Hippocampal formation (tissue), 2 donors: ENCODE measurements around the gene GPALPP1.
"Not testable (repeated sequence)": the region's sequence is repeated elsewhere in the genome, so short reads cannot be mapped to it uniquely, and the experiment has no call there.

ENCODE experiments used
- DNase-seq, 2 donors: peaks; one replicate each; lab custom pipeline; 2025; lab: John Stamatoyannopoulos, UW

GPALPP1 gene

DNA sequence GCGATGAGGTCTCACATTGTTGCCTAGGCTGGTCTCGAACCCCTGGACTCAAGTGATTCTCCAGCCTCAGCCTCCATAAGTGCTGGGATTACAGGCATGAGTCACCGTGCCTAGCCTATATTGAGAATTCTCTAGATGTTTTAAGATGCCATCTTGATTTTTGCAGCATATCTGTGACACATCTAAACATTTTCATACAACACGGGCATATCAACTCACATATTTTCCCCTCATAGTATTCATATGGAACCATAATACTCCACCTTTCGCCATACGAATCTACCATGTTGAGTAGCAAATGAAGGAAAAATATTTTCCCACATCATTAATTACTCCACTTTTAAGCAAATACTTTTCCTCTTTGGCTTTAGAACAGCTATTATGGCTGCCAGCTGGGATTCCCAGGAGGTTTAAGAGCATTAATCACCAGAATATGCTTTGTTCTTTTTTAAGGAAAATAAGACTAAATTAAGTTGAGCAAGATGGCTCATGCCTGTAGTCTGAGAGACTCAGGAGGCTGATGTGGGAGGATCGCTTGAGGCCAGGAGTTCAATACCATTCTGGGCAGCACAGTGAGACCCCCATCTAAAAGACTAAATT lies 74.0 kb downstream of the GPALPP1 start:
- no peak for DNase-seq

GRCh38 chr13:45063889-45064288 lies 74.6 kb downstream of the GPALPP1 start:
- not testable (repeated sequence) for DNase-seq

DNA sequence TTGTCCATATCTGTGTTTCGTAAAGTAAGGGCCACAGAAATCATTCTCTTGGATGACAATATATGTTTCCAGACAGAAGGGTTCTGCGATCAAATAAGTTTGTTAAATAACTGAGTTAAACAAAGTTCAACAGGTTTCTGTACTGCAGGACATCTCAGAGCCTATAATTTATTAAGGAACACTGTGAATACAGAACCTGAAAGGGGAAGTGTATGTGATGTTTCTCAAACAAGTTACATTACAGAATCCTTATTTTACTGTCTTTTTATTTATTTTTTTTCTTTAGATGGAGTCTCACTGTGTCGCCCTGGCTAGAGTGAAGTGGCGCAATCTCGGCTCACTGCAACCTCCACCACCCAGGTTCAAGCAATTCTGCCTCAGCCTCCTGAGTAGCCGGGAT lies 75.6 kb downstream of the GPALPP1 start:
- no peak for DNase-seq

- no peak for DNase-seq
Measured at GRCh38 chr13:45068036-45069001, 79.0 kb downstream of the GPALPP1 start.

DNA sequence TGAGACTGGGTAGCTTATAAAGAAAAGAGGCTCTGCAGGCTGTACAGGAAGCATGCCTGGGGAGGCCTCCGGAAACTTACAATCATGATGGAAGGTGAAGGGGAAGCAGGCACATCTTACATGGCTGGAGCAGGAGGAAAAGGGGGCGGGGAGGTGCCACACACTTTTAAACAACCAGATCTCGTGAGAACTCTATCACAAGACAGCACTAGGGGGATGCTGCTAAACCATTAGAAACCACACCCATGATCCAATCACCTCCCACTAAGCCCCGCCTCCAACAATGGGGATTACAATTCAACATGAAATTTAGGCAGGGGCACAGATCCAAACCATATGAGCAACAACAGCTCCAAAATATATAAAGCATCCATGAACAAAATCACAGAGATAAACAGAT lies 84.5 kb downstream of the GPALPP1 start:
- DNase-seq: no peak

DNA sequence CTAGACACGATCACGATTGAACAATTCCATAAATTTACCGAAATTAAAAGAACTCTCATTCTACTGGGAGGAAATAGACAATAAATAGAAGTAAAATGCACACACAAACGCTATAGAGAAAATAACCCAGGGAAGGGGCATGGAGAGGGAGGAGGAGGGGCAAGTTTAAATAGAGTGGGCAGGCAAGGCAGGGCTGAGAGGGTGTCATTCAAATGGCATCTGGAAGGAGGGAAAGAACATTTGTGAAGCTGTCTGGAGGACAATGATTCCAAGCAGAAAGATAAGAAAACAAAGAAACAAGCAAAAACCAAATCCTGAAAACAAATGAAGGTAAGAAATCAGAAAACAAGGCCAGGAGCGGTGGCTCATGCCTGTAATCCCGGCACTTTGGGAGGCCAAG lies 85.4 kb downstream of the GPALPP1 start:
- DNase-seq: no peak

DNA sequence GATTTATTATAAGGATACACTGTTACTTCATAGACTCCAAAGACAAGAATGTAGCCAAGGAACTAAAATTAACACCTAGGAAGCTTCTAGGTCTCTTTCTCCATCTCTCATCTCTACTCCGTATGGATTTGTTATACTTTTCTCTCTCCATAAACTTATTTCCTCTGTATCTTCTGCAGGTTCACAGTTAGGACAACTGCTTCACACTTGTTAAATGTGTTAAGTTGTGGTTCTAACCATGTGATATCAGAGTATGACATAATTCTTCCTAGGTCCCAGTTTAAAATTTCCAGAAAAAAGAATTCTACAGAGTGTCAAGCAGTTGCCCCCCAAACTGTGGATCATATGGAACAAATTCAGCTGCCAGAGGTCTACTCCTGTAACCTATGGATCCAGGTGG lies 88.7 kb downstream of the GPALPP1 start:
- DNase-seq: no peak
